IMR-90 (cell line): ENCODE measurements around the gene TRO. TPM values are rescaled to one million over a fixed set of nuclear protein-coding genes. Genes with fewer than 3 reads are reported as not detected.

Experiments used
- ATAC-seq: fragments of 200-7000 bp; cut with Tn5 transposase; 2 replicates; pipeline ENCODE4 v1.9.1; 2020; ENCODE audit warnings: low read depth, mild to moderate bottlenecking, moderate library complexity
- BruUV-seq: library from RNA; stranded (reverse); fragments of 400-500 nt; replicated peaks from 2 replicates; lab custom pipeline; 2021; lab: Mats Ljungman, UMichigan
- CTCF ChIA-PET: fragments of 300-600 bp; formaldehyde crosslinking; extraction: SDS; loops from one replicate; lab custom pipeline; 2021; ENCODE audit warnings: antibody characterized with exemption; lab: Yijun Ruan, JAX
- POLR2A ChIA-PET: fragments of 300-600 bp; sonication (Branson Sonifier 250); formaldehyde crosslinking; loops from one replicate; lab custom pipeline; 2022; ENCODE audit warnings: antibody characterized with exemption; ENCODE audit not compliant: unreplicated experiment; lab: Charles Lee
- DNase-seq: peaks from one replicate; pipeline ENCODE4 v3.0.0; 2013
- H2AFZ ChIP-seq: replicated peaks from 2 replicates; pipeline ENCODE3; 2013; ENCODE audit warnings: low read length, mild to moderate bottlenecking; ENCODE audit not compliant: poor library complexity
- H2AK5ac ChIP-seq: 2 replicates; pipeline ENCODE4 v1.6.1; 2013; ENCODE audit warnings: low read depth, low read length, inconsistent platforms
- H2AK9ac ChIP-seq: replicated peaks from 2 replicates; pipeline ENCODE3; 2013; ENCODE audit warnings: mild to moderate bottlenecking, low read depth, low read length, moderate library complexity; ENCODE audit not compliant: poor library complexity
- H2BK120ac ChIP-seq: 2 replicates; pipeline ENCODE4 v1.6.1; 2013; ENCODE audit warnings: low read depth, low read length, inconsistent platforms
- H2BK15ac ChIP-seq: 3 replicates; pipeline ENCODE4 v1.6.1; 2013; ENCODE audit warnings: low read depth, low read length, inconsistent platforms
- H2BK20ac ChIP-seq: 2 replicates; pipeline ENCODE4 v1.6.1; 2013; ENCODE audit warnings: low read depth, mild to moderate bottlenecking, inconsistent platforms, low read length, moderate library complexity
- H2BK5ac ChIP-seq: 2 replicates; pipeline ENCODE4 v1.6.1; 2013; ENCODE audit warnings: mild to moderate bottlenecking, low read depth, low read length, inconsistent platforms; ENCODE audit not compliant: poor library complexity, severe bottlenecking
- H3K14ac ChIP-seq: replicated peaks from 2 replicates; pipeline ENCODE4 v1.6.1; 2013; ENCODE audit warnings: low read depth, low read length, inconsistent platforms
- H3K18ac ChIP-seq: 2 replicates; pipeline ENCODE4 v1.6.1; 2013; ENCODE audit warnings: low read depth, low read length, control low read depth
- H3K23ac ChIP-seq: 2 replicates; pipeline ENCODE4 v1.6.1; 2013; ENCODE audit warnings: low read depth, low read length, inconsistent platforms
- H3K27ac ChIP-seq: 2 replicates; pipeline ENCODE4 v1.5.1; 2013; ENCODE audit warnings: mild to moderate bottlenecking, control low read depth, low read length; ENCODE audit not compliant: insufficient read depth
- H3K27me3 ChIP-seq: 2 replicates; pipeline ENCODE4 v1.6.1; 2013; ENCODE audit warnings: low read length; ENCODE audit not compliant: control insufficient read depth, insufficient read depth
- H3K36me3 ChIP-seq: 2 replicates; pipeline ENCODE4 v1.6.1; 2013; ENCODE audit warnings: low read length, mixed read lengths; ENCODE audit not compliant: control insufficient read depth, insufficient read depth
- H3K4ac ChIP-seq: 2 replicates; pipeline ENCODE4 v1.6.1; 2013; ENCODE audit warnings: low read depth, low read length, inconsistent platforms
- H3K4me1 ChIP-seq: 2 replicates; pipeline ENCODE4 v1.6.1; 2013; ENCODE audit warnings: low read length, mixed read lengths; ENCODE audit not compliant: control insufficient read depth, insufficient read depth
- H3K4me2 ChIP-seq: 2 replicates; pipeline ENCODE4 v1.6.1; 2013; ENCODE audit warnings: low read depth, mild to moderate bottlenecking, control low read depth, low read length, moderate library complexity
- H3K4me3 ChIP-seq: 2 replicates; pipeline ENCODE4 v1.5.1; 2013; ENCODE audit warnings: low read depth, mild to moderate bottlenecking, control low read depth, low read length, moderate library complexity; ENCODE audit not compliant: insufficient read depth
- H3K56ac ChIP-seq: 2 replicates; pipeline ENCODE4 v1.6.1; 2013; ENCODE audit warnings: low read length, inconsistent platforms; ENCODE audit not compliant: insufficient read depth; ENCODE audit errors: extremely low read depth
- H3K79me1 ChIP-seq, 2 experiments: 2 replicates each; pipeline ENCODE4 v1.6.1; 2013; ENCODE audit warnings: low read length in 2 of 2, inconsistent platforms in 1 of 2, low read depth in 1 of 2
- H3K9ac ChIP-seq: 2 replicates; pipeline ENCODE4 v1.6.1; 2013; ENCODE audit warnings: low read depth, low read length, control low read depth
- H3K9me1 ChIP-seq: 2 replicates; pipeline ENCODE4 v1.6.1; 2013; ENCODE audit warnings: low read length, inconsistent platforms; ENCODE audit not compliant: insufficient read depth
- H3K9me3 ChIP-seq: 2 replicates; pipeline ENCODE4 v1.6.1; 2013; ENCODE audit warnings: low read length; ENCODE audit not compliant: control insufficient read depth, insufficient read depth
- H4K20me1 ChIP-seq: 2 replicates; pipeline ENCODE4 v1.6.1; 2013; ENCODE audit warnings: low read length, inconsistent platforms; ENCODE audit not compliant: insufficient read depth
- H4K5ac ChIP-seq: 2 replicates; pipeline ENCODE4 v1.6.1; 2013; ENCODE audit warnings: mild to moderate bottlenecking, low read depth, low read length, control low read depth
- H4K8ac ChIP-seq, 2 experiments: 2 replicates each; pipeline ENCODE4 v1.6.1; 2013; ENCODE audit warnings: low read depth in 2 of 2, low read length in 2 of 2, control low read depth in 1 of 2, inconsistent platforms in 1 of 2
- H4K91ac ChIP-seq: 2 replicates; pipeline ENCODE4 v1.6.1; 2013; ENCODE audit warnings: low read depth, low read length, inconsistent platforms; ENCODE audit not compliant: insufficient read depth
- BHLHE40 ChIP-seq: fragments of 150-350 bp; IDR thresholded peaks from 2 replicates; pipeline ENCODE4 v1.6.1; 2016; ENCODE audit warnings: mild to moderate bottlenecking, low read depth, low read length
- CEBPB ChIP-seq: IDR thresholded peaks from 2 replicates; pipeline ENCODE4 v1.6.1; 2012; ENCODE audit warnings: low read depth, low read length, improper control_type of control experiment
- CHD1 ChIP-seq: IDR thresholded peaks from 2 replicates; pipeline ENCODE4 v1.6.1; 2012; ENCODE audit warnings: low read depth, low read length, improper control_type of control experiment
- FOS ChIP-seq: fragments of 150-350 bp; IDR thresholded peaks from 2 replicates; pipeline ENCODE4 v1.6.1; 2016; ENCODE audit warnings: low read depth, low read length
- MAFK ChIP-seq: IDR thresholded peaks from 2 replicates; pipeline ENCODE4 v1.6.1; 2012; ENCODE audit warnings: low read depth, low read length, improper control_type of control experiment
- MAZ ChIP-seq: IDR thresholded peaks from 2 replicates; pipeline ENCODE4 v1.6.1; 2012; ENCODE audit warnings: low read depth, mild to moderate bottlenecking, low read length, improper control_type of control experiment, moderate library complexity, borderline replicate concordance
- MXI1 ChIP-seq: IDR thresholded peaks from 2 replicates; pipeline ENCODE4 v1.6.1; 2012; ENCODE audit warnings: low read depth, mild to moderate bottlenecking, low read length, moderate library complexity, borderline replicate concordance
- NFE2L2 ChIP-seq: fragments of 150-350 bp; IDR thresholded peaks from 2 replicates; pipeline ENCODE4 v1.6.1; 2016; ENCODE audit warnings: low read depth, mild to moderate bottlenecking, low read length
- POLR2A ChIP-seq: IDR thresholded peaks from 2 replicates; pipeline ENCODE4 v1.6.1; 2012; ENCODE audit warnings: mild to moderate bottlenecking, low read depth, low read length
- RAD21 ChIP-seq: IDR thresholded peaks from 2 replicates; pipeline ENCODE4 v1.6.1; 2012; ENCODE audit warnings: low read length, improper control_type of control experiment
- RCOR1 ChIP-seq: IDR thresholded peaks from 2 replicates; pipeline ENCODE4 v1.6.1; 2012; ENCODE audit warnings: mild to moderate bottlenecking, low read length, improper control_type of control experiment; ENCODE audit not compliant: insufficient replicate concordance
- RFX5 ChIP-seq: IDR thresholded peaks from 2 replicates; pipeline ENCODE4 v1.8.0; 2012; ENCODE audit warnings: low read depth, mild to moderate bottlenecking, low read length, moderate library complexity
- SMC3 ChIP-seq: fragments of 150-350 bp; IDR thresholded peaks from 2 replicates; pipeline ENCODE4 v1.6.1; 2016; ENCODE audit warnings: low read depth, mild to moderate bottlenecking, antibody characterized with exemption, low read length, moderate library complexity
- WGBS, 2 experiments: methylation state at CpG; one replicate each; pipeline versions ENCODE4 v1.1.5 to v1.1.7; 2013; ENCODE audit warnings: missing lambda C conversion rate in 2 of 2; ENCODE audit not compliant: insufficient read length in 1 of 2; ENCODE audit errors: extremely low coverage in 2 of 2; 5-methylcytosine and 5-hydroxymethylcytosine counted together
- dilution Hi-C: fragments of 300-500 bp; cut with HindIII; formaldehyde crosslinking; loops from one replicate; pipeline ENCODE4 v1.14.3; 2018; ENCODE audit warnings: low sequenced_read_pairs; ENCODE audit not compliant: unreplicated experiment
- in situ Hi-C: fragments of 300-500 bp; cut with MboI; formaldehyde crosslinking; loops from 3 replicates; pipeline ENCODE4 v1.14.3; 2019; ENCODE audit warnings: low sequenced_read_pairs, inconsistent platforms, mixed read lengths
- intact Hi-C: fragments of 100-400 bp; cut with micrococcal nuclease; formaldehyde crosslinking; loops from 2 replicates; pipeline ENCODE4 v1.10.0; 2022
- polyA plus RNA-seq, 3 experiments: library from polyadenylated mRNA; depleted of rRNA; stranded (reverse); fragments of >200 nt; gene quantifications; 2 replicates each; pipeline ENCODE4 v1.2.3, GENCODE V29; 2012; ENCODE audit warnings: low replicate concordance in 1 of 3
- total RNA-seq: library from RNA; depleted of rRNA; stranded (reverse); fragments of >200 nt; gene quantifications from 2 replicates; pipeline ENCODE4 v1.2.3, GENCODE V29; 2012
- TF ChIP-seq, protein P1 (sequence below): conservative IDR thresholded peaks from 2 replicates; pipeline ENCODE4 v1.5.1; 2012; ENCODE audit warnings: mild to moderate bottlenecking, low read depth, low read length, improper control_type of control experiment
- TF ChIP-seq, protein P2 (sequence below): fragments of 150-350 bp; IDR thresholded peaks from 2 replicates; pipeline ENCODE4 v1.6.1; 2016; ENCODE audit warnings: low read depth, mild to moderate bottlenecking, low read length, moderate library complexity, borderline replicate concordance
- TF ChIP-seq, protein P3 (sequence below): fragments of 150-350 bp; IDR thresholded peaks from 2 replicates; pipeline ENCODE4 v1.6.1; 2017; ENCODE audit warnings: mild to moderate bottlenecking, antibody characterized with exemption, low read length, low read depth

TRO gene
- total and polyA plus RNA-seq, 2 of the 4 experiments (the other 2 are of a cell fraction), result 35.1 to 54.2 TPM

DNA sequence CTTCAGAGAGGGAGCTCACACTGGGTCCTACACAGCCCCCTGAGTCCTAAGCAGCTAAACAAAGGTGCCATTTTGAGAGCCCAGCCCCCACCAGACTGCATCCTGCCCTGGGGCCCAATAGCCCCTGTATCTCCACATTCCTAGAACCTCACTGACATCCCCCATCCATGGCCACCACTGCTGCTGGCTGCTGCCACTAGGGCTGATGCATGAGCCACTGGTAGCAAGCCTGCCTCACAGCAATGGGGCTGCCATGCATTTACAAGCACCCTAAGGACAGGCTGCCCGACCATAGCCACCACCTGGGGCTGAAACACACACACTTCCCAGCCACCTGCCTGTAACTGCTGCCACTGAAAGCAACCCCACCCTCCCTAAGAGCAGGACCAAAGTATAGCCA, 26.5 kb upstream of the TRO start:
- Histone ChIP-seq H4K8ac (no peak overlapping the region), H3K4me1 (no peaks in the 10 kb centered on the region), H2BK5ac (no peak overlapping the region), H4K91ac (no peak overlapping the region), H2BK20ac (no peak overlapping the region), H4K20me1 (no peaks in the 10 kb centered on the region), H3K18ac (no peak overlapping the region), H3K56ac (no peak overlapping the region), H3K4ac (no peak overlapping the region), H2AFZ (no peak overlapping the region), H3K79me1 (no peaks in the 10 kb centered on the region), H3K9ac (no peak overlapping the region), H3K23ac (no peak overlapping the region), H3K4me2 (no peak overlapping the region), H4K5ac (no peak overlapping the region), H3K9me1 (no peaks in the 10 kb centered on the region), H3K4me3 (no peak overlapping the region), H3K9me3 (no peaks in the 10 kb centered on the region), H3K14ac (no peak overlapping the region), H2BK15ac (no peak overlapping the region), H3K27me3 (no peaks in the 10 kb centered on the region; the same call in none of the 2 replicates), H2BK120ac (no peak overlapping the region), H2AK5ac (no peak overlapping the region), H3K36me3 (no peaks in the 10 kb centered on the region), H3K27ac (no peak overlapping the region), H2AK9ac (no peak overlapping the region)
- dilution Hi-C loops (no loop called here), in situ Hi-C loops (loop anchor here (10.0 kb wide), 1 partner anchor 61 kb away; no protein-coding TSS in a partner anchor), intact Hi-C loops (loop anchor here (10.0 kb wide), 1 partner anchor 91 kb away; no protein-coding TSS in a partner anchor)
- no peak for DNase-seq
- ATAC-seq, result no peak
- ChIA-PET POLR2A (no interaction called here), CTCF (no interaction called here)
- no TSS peak for BruUV-seq
- WGBS, 2 experiments, result no CpG with 5 or more reads among the region's 1 CpG
- TF ChIP-seq RAD21 (no peak), RFX5 (no peak), MAZ (no peak), CEBPB (no peak), MAFK (no peak), CHD1 (no peak), POLR2A (no peak), SMC3 (no peak), FOS (no peak), NFE2L2 (no peak), BHLHE40 (no peak), MXI1 (no peak), RCOR1 (no peak)
- TF ChIP-seq, protein P1, sequence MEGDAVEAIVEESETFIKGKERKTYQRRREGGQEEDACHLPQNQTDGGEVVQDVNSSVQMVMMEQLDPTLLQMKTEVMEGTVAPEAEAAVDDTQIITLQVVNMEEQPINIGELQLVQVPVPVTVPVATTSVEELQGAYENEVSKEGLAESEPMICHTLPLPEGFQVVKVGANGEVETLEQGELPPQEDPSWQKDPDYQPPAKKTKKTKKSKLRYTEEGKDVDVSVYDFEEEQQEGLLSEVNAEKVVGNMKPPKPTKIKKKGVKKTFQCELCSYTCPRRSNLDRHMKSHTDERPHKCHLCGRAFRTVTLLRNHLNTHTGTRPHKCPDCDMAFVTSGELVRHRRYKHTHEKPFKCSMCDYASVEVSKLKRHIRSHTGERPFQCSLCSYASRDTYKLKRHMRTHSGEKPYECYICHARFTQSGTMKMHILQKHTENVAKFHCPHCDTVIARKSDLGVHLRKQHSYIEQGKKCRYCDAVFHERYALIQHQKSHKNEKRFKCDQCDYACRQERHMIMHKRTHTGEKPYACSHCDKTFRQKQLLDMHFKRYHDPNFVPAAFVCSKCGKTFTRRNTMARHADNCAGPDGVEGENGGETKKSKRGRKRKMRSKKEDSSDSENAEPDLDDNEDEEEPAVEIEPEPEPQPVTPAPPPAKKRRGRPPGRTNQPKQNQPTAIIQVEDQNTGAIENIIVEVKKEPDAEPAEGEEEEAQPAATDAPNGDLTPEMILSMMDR, result no peak
- TF ChIP-seq, protein P2, sequence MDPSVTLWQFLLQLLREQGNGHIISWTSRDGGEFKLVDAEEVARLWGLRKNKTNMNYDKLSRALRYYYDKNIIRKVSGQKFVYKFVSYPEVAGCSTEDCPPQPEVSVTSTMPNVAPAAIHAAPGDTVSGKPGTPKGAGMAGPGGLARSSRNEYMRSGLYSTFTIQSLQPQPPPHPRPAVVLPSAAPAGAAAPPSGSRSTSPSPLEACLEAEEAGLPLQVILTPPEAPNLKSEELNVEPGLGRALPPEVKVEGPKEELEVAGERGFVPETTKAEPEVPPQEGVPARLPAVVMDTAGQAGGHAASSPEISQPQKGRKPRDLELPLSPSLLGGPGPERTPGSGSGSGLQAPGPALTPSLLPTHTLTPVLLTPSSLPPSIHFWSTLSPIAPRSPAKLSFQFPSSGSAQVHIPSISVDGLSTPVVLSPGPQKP, result no peak
- TF ChIP-seq, protein P3, sequence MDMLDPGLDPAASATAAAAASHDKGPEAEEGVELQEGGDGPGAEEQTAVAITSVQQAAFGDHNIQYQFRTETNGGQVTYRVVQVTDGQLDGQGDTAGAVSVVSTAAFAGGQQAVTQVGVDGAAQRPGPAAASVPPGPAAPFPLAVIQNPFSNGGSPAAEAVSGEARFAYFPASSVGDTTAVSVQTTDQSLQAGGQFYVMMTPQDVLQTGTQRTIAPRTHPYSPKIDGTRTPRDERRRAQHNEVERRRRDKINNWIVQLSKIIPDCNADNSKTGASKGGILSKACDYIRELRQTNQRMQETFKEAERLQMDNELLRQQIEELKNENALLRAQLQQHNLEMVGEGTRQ, result no peak
